Measurements from ENCODE around the gene ODAPH.

The ODAPH gene

GRCh38 chr4:75544870-75545269 is 11.0 kb upstream of the ODAPH start:
- no peak for DNase-seq (ENCODE audit: low spot score)

- DNase-seq (ENCODE audit: low spot score): no peak
Observed at GRCh38 chr4:75545526-75545925, 10.3 kb upstream of the ODAPH start.

- no peak for DNase-seq (ENCODE audit: low spot score)
Observed at GRCh38 chr4:75547647-75548387, 8.0 kb upstream of the ODAPH start.

GRCh38 chr4:75549019-75549418 is 6.8 kb upstream of the ODAPH start:
- no peak for DNase-seq (ENCODE audit: low spot score)

GRCh38 chr4:75552452-75552851 is 3.4 kb upstream of the ODAPH start:
- DNase-seq (ENCODE audit: low spot score): no peak

- DNase-seq (ENCODE audit: low spot score): no peak
Observed at GRCh38 chr4:75557696-75558095, 1.8 kb downstream of the ODAPH start.

GRCh38 chr4:75561789-75562188 is 5.9 kb downstream of the ODAPH start:
- DNase-seq (ENCODE audit: low spot score): no peak

- no peak for DNase-seq (ENCODE audit: low spot score)
Observed at GRCh38 chr4:75564023-75564422, 8.2 kb downstream of the ODAPH start.

- no peak for DNase-seq (ENCODE audit: low spot score)
Observed at GRCh38 chr4:75565481-75565880, 9.6 kb downstream of the ODAPH start.

- no peak for DNase-seq (ENCODE audit: low spot score)
Observed at GRCh38 chr4:75566911-75567310, 11.0 kb downstream of the ODAPH start.

- DNase-seq (ENCODE audit: low spot score): no peak
Observed at GRCh38 chr4:75567725-75568124, 11.9 kb downstream of the ODAPH start.

GRCh38 chr4:75584067-75584466 is 28.2 kb downstream of the ODAPH start:
- no peak for DNase-seq (ENCODE audit: low spot score)

GRCh38 chr4:75593393-75593792 is 37.5 kb downstream of the ODAPH start:
- DNase-seq (ENCODE audit: low spot score): no peak

- DNase-seq (ENCODE audit: low spot score): no peak
Observed at GRCh38 chr4:75596061-75596460, 40.2 kb downstream of the ODAPH start.

- peak; percentile 14 for DNase-seq (ENCODE audit: low spot score)
Observed at GRCh38 chr4:75598390-75598789, 42.5 kb downstream of the ODAPH start.

- DNase-seq (ENCODE audit: low spot score): no peak
Observed at GRCh38 chr4:75599647-75600046, 43.8 kb downstream of the ODAPH start.

- DNase-seq (ENCODE audit: low spot score): no peak
Observed at GRCh38 chr4:75605928-75606327, 50.1 kb downstream of the ODAPH start.

GRCh38 chr4:75612306-75612705 is 56.4 kb downstream of the ODAPH start:
- DNase-seq (ENCODE audit: low spot score): peak; percentile 48

Data from COLO829 (cell line).